AG10803 (cell line): Measurements from ENCODE around the gene SUGT1.
A peak's percentile ranks its signal among the peaks of the same experiment; 100 is the strongest.
"Not testable (repeated sequence)": the region's sequence is repeated elsewhere in the genome, so short reads cannot be mapped to it uniquely, and the experiment has no call there.

Source experiments
- DNase-seq: peaks from one replicate; pipeline ENCODE4 v3.0.0; 2010; ENCODE audit warnings: low read depth
- H3K4me3 ChIP-seq: 2 replicates; pipeline ENCODE4 v1.5.1; 2011; ENCODE audit warnings: mild to moderate bottlenecking, low read length, control low read depth
- CTCF ChIP-seq: conservative IDR thresholded peaks from 2 replicates; pipeline ENCODE4 v1.5.1; 2011; ENCODE audit warnings: mild to moderate bottlenecking, low read length, control low read depth, inconsistent platforms

Gene SUGT1

GRCh38 chr13:52617070-52618060 is 35.3 kb upstream of the SUGT1 start:
- no peak for TF ChIP-seq CTCF
- peak overlapping the region; percentile 92 for H3K4me3 ChIP-seq
- peak; percentile 79 for DNase-seq

GRCh38 chr13:52631083-52631690 is 21.4 kb upstream of the SUGT1 start:
- not testable (repeated sequence) for DNase-seq, H3K4me3 ChIP-seq

GRCh38 chr13:52638666-52639328 is 13.8 kb upstream of the SUGT1 start:
- DNase-seq: no peak
- no peak overlapping the region for H3K4me3 ChIP-seq
- TF ChIP-seq CTCF: no peak

GRCh38 chr13:52642131-52642530 is 10.5 kb upstream of the SUGT1 start, which contains the start of gene HNRNPA1L2:
Gene HNRNPA1L2 (plus strand): TSS chr13:52642431. CDS start chr13:52642493, 62 bp downstream.
- no peak for DNase-seq
- TF ChIP-seq CTCF: no peak
- H3K4me3 ChIP-seq: no peak within 1 kb of the TSS

GRCh38 chr13:52644108-52644507 is 8.5 kb upstream of the SUGT1 start:
- no peak for TF ChIP-seq CTCF
- DNase-seq: peak; percentile 25
- no peak overlapping the region for H3K4me3 ChIP-seq

- DNase-seq: no peak
- TF ChIP-seq CTCF: no peak
- no peak overlapping the region for H3K4me3 ChIP-seq
These were observed 5.7 kb upstream of the SUGT1 start for GRCh38 chr13:52646967-52647366.

- TF ChIP-seq CTCF: no peak
- DNase-seq: no peak
- H3K4me3 ChIP-seq: peak overlapping the region; percentile 94
These were observed 1.9 kb upstream of the SUGT1 start for GRCh38 chr13:52650731-52651130.
